NCI-H2227 treated with DMSO at 0.1 percent for 48 hours (cell line): ENCODE results near the gene BMX.
A peak's percentile ranks its signal among the peaks of the same experiment; 100 is the strongest.

ENCODE experiments used
- DNase-seq: peaks from one replicate; lab custom pipeline; 2025; lab: John Stamatoyannopoulos, UW

BMX gene

GRCh38 chrX:15507005-15507404 is 6.4 kb downstream of the BMX start:
- no peak for DNase-seq

DNA sequence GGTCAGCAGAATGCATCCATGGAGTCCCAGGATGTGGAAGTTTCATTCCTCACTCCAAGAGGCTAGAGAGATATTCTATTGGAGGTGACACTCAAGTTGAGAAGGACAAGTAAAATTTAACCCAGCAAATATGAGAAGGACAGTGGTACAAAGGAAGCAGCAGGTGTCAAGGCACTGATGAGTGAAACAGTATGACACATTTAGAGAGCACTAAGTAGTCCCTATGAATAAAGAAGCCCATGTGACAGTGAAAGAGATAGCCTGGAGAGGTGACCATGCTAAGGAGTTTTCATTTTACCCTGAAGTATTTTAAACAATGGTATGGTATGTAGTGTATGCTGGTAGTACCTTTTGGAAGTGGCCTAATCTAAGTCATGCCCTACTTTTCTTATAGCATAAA is 9.2 kb downstream of the BMX start:
- no peak for DNase-seq

DNA sequence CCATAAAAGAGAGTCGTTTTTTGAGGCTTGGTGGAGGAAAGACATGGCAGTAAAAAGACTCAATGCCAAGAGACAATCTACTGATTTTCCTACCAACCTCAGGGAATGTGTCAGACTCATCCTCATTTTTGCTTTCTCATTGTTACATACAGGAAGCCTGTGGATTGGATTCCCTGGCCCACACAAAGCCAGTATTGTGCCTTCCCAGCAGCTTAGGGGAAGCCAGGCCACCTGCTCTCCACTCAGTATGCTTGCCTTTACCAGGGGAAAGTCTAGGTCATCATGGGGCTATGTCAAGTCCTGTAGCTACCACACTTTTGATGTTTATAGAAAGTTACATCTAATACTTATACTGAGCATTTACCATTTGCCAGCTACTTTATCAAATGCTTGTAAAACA is 11.0 kb downstream of the BMX start:
- no peak for DNase-seq

GRCh38 chrX:15512401-15512965 is 11.9 kb downstream of the BMX start:
- no peak for DNase-seq

DNA sequence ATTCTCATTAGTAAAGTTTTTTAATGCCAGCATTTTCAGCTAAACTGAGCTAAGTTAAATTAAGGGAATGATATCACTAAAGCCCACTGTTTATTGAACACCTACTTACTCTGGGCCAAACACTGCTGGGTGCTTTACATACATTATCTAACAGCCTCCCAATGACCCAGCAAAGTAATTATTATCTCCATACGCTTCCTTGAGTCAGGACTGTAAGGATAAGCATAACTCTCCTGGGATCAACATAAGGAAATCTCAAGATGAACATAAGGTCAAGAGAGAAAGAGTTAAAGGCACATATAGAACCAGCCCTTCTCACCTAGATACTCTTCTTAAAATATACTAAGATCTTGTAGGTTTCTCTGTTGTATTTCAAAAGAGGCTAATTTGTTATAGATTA is 13.7 kb downstream of the BMX start:
- no peak for DNase-seq

GRCh38 chrX:15515931-15516330 is 15.3 kb downstream of the BMX start:
- no peak for DNase-seq

DNA sequence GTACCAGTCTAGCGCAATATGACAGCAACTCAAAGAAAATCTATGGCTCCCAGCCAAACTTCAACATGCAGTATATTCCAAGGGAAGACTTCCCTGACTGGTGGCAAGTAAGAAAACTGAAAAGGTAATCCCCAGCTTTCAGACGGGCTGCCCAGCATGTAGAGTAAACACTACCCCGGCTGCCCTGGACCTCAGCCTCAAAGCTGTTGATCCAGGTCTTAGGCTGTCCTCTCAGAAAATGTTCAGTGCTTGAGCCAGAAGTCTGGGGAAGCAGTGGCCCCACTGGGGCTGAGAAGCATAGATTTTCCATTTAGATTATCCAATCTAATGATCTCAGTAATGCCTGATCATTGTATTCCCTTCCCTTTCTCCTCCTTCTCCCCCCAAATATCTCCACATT is 21.9 kb downstream of the BMX start:
- DNase-seq = no peak

DNA sequence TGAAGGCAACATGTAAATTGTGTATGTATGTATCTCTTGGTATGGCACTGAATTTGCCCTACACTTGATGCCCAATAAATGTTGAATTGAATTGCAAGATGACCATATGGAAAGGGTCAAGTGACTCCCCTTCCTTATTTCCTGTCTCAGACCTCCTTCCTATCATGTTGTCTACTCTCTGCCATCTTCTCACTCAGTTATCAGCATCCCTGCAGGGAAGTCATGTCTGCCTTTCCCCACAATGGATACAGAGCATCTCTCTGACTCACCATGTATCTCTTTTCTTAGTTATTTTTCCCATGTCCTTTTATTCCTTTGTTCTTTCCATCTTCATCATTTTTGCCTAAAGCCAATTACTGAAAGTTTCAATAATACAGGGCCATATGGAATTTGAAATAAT is 22.5 kb downstream of the BMX start:
- no peak for DNase-seq

DNA sequence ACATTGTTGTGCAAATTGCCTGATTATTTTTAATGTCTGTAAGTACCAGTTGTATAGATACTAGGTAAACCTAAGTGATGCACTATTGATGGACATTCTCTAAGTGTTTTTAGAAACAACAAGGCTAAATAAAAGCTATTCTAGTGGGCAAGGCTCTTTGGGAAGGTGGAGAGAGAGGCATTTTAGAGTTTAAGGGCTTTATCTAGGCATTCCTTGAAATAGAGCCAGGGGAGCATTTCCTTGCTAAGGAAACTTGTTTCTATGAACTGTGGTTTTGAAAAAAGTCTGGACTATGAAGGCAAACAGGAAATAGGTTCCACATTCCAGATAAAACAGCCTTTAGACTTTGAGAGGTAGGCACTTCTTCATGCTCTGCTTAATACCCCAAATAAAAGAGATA is 23.8 kb downstream of the BMX start:
- no peak for DNase-seq

GRCh38 chrX:15525664-15526416 is 25.2 kb downstream of the BMX start:
- no peak for DNase-seq

GRCh38 chrX:15529165-15529564 is 28.6 kb downstream of the BMX start:
- DNase-seq = no peak

DNA sequence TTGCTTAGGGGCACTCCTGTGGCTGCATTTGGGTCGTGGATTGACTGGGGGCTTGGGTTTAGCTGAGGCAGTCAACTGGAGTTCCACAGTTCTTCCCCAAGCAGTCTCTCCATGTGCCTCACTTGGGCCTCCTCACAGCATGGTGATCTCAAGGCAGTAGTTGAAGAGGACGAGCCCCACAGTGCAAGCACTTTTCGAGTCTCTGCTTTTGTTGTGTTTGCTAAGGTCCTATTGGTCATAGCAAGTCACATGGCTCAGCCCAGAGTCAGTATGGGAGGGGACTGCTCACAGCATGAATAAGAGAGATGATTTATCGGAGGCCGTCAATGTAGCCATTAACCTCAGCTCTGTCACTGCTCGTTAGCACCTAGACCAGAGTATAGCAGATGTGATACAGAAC is 29.7 kb downstream of the BMX start:
- DNase-seq = no peak

DNA sequence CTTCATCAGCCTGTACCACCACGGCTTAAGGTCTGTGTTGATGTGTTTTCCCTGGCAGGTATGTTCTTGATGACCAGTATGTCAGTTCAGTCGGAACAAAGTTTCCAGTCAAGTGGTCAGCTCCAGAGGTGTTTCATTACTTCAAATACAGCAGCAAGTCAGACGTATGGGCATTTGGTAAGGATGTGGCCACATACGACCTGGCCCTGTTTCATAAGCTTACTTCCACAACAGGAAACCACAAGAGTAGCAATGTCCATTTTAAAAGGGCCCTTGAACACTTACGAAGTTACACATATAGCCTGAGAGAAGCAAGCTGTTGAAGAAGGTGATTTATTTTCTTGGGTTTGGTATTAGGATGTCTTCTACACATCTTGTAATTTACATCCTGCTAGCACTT is 46.1 kb downstream of the BMX start:
- no peak for DNase-seq

DNA sequence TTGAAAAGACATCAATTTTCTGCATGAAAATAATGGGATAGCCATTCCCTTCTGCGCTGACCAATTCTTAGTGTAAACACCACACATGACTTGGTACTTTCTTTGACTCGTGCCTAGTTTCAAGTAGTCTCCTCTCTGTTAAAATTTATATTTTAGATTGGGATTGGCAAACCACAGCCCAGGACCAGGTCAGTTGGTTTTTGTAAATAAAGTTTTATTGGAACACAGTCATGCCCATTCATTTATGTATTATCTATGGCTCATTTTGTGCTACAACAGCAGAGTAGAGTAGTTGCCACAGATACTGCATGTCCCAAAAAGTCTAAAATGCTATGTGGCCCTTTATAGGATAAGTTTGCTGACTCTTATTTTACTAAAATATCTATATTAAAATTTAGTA is 46.7 kb downstream of the BMX start:
- no peak for DNase-seq

DNA sequence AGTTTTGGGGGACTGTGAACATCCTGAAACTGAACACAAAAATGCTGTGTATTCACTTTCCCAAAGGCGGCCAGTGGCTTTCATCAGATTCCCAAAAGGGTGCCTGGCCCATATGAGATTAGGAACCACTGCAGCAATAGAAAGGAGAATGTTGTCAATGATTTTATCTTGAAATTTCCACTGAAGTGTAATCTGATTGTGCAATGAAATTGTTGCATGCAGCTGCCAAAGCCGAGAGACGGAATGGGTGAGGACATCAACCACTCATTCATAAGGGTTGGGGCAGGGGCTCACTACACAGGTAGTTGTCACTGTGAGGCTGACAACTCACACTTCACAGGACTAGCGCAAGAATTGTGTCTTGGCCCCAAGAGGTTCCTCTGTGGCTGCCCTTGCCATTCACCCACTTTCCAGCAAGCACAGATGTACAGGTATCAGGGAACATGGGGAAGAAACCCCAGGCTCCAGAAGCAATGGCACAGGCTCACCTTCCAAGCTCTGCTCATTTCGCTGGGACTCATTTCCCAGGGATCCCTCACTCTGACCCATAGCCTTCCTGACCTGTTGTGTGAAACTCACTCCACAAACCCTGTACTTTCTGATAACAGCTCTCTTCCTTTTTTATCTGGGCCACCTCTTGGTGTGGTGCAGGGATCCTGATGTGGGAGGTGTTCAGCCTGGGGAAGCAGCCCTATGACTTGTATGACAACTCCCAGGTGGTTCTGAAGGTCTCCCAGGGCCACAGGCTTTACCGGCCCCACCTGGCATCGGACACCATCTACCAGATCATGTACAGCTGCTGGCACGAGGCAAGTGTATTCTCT is 48.8 kb downstream of the BMX start:
- no peak for DNase-seq

GRCh38 chrX:15559227-15559626 is 58.6 kb downstream of the BMX start:
- DNase-seq = no peak

DNA sequence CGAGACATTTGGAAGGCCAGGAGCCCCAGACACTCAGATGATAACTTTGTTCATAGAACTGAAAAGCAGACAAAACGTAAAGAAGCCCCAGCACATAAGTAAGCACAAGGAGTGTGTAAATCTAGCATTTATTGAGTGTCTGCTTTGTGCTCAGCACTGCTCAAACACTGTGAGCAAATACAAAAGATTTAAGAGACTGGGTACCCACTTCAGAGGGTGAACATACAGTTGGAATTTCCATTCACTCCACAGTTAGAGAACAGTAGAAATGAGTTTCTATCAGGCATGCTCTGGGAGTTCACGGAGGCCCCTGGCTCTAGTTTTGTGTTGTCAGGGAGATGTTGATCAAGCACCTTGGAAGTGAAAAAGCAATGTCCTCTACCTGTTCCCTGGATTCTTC is 60.3 kb downstream of the BMX start:
- no peak for DNase-seq

- no peak for DNase-seq
Observed at GRCh38 chrX:15563056-15563455, 62.4 kb downstream of the BMX start.

DNA sequence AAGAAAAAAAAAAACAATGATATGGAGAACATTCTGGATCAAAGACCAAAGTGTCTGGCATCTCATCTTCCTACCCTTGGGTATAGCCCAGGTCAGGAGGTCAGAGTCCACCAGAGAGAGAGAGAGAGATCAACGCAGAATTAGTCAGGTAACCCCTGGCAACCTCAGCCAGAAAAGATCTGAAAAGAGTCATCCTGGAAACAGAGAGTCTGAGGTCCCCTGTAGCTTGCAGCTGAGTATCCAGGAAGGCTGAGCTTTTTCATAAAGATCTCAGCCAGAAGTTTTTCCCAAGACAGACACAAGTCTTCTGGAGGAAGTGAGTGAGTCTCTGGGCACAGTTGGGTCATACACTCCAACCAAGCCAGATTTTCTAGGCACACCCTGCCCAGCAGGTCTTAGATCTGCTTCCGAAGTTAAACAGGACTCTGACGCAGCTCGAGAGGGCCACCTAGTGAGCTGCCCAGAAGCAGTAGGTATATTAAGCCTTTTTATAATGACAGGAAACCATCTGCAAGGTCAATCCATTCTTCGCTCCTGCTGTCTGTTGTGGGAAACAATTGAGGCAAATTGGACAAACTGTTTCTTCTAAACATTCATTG is 64.5 kb downstream of the BMX start:
- DNase-seq = peak; percentile 8

GRCh38 chrX:15566244-15566643 is 65.6 kb downstream of the BMX start:
- DNase-seq = no peak

DNA sequence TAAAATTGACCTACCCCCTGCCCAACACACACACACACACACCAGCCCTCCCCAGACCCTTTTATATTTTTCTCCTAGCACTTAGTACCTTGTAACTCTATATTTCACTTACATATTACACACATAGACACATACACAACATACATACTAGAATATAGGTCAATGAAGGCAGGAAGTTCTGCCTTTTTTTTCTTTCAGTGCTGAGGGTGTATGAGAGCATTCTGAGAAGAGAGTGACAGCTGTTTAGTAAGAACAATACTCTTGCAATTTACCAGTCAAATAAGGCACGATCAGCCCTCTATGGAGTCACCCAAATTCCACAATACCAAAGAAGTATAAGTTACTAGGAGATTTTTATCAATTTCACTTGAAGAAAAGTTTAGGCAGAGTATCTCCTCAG is 66.7 kb downstream of the BMX start:
- DNase-seq = no peak

DNA sequence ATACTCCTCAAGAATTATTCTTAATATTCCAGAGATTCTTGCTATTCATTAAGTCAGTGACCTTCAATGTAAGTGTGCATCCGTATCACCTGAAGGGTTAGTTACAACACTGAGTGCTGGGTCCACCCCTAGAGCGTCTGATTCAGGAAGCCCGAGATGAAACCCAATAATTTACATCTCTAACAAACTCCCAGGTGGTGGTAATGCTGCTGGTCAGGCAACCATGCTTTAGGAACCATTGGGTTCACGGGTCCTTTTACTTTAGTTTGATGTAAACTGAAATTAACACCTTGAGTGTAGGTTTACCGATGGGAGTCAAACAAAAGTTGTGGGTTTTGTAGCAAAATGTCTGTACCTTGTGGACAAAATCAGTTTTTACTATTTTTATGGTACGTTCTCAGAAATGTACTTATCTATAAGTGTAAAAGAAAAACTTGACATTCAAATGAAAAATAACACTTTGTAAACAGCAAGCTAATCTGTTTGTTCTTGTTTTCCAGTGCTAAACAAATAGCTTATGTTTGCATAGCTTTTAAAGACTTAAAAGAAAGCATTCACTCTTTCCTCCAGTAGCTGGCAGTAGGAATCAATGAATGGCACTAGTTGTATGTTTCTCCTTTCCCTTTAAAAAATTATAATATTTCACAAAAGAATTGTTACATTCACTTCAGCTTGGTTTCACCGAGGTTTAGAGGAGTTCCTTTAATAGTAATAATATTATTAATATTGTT is 67.4 kb downstream of the BMX start:
- DNase-seq = no peak
